ENCODE data around the gene DCDC1.

The DCDC1 gene

GRCh38 chr11:31102316-31102715, 267.2 kb downstream of the DCDC1 start:
- no peak for DNase-seq

GRCh38 chr11:31096191-31096805, 273.2 kb downstream of the DCDC1 start:
- no peak for DNase-seq

- DNase-seq: no peak
Measured at GRCh38 chr11:31092638-31093037, 276.9 kb downstream of the DCDC1 start.

- DNase-seq: no peak
Measured at GRCh38 chr11:31089117-31089516, 280.4 kb downstream of the DCDC1 start.

- DNase-seq: no peak
Measured at GRCh38 chr11:31069447-31070205, 299.9 kb downstream of the DCDC1 start.

- DNase-seq: no peak
Measured at GRCh38 chr11:31060880-31061279, 308.7 kb downstream of the DCDC1 start.

GRCh38 chr11:31059529-31059928, 310.0 kb downstream of the DCDC1 start:
- no peak for DNase-seq

GRCh38 chr11:31050061-31050765, 319.3 kb downstream of the DCDC1 start:
- DNase-seq: no peak

GRCh38 chr11:31045335-31045734, 324.2 kb downstream of the DCDC1 start:
- no peak for DNase-seq

- no peak for DNase-seq
Measured at GRCh38 chr11:31030138-31030792, 339.3 kb downstream of the DCDC1 start.

GRCh38 chr11:31026315-31026714, 343.2 kb downstream of the DCDC1 start:
- no peak for DNase-seq

GRCh38 chr11:31022080-31022479, 347.5 kb downstream of the DCDC1 start:
- no peak for DNase-seq

GRCh38 chr11:31019786-31020185, 349.8 kb downstream of the DCDC1 start:
- DNase-seq: no peak

- no peak for DNase-seq
Measured at GRCh38 chr11:31005202-31005601, 364.3 kb downstream of the DCDC1 start.

- DNase-seq: no peak
Measured at GRCh38 chr11:31001427-31001826, 368.1 kb downstream of the DCDC1 start.

- no peak for DNase-seq
Measured at GRCh38 chr11:31000381-31000780, 369.2 kb downstream of the DCDC1 start.

GRCh38 chr11:30992513-30992849, 377.1 kb downstream of the DCDC1 start:
- no peak for DNase-seq

GRCh38 chr11:30991802-30992512, 377.6 kb downstream of the DCDC1 start:
- DNase-seq: no peak

GRCh38 chr11:30991376-30991775, 378.2 kb downstream of the DCDC1 start:
- no peak for DNase-seq

GRCh38 chr11:30990625-30991296, 378.8 kb downstream of the DCDC1 start:
- no peak for DNase-seq

GRCh38 chr11:30987819-30988218, 381.7 kb downstream of the DCDC1 start:
- no peak for DNase-seq

GRCh38 chr11:30985536-30985935, 384.0 kb downstream of the DCDC1 start:
- no peak for DNase-seq
